Ovary (tissue), 3 donors: ENCODE measurements around the gene MRPL22.
"Not testable (repeated sequence)": the region's sequence is repeated elsewhere in the genome, so short reads cannot be mapped to it uniquely, and the experiment has no call there.

Experiments used
- POLR2A ChIP-seq: fragments of 450-650 bp; IDR thresholded peaks from one replicate; pipeline ENCODE4 v1.6.1; 2017; ENCODE audit warnings: antibody characterized with exemption, mild to moderate bottlenecking, moderate library complexity
- TF ChIP-seq, protein P1 (sequence below), 3 donors: fragments of 450-650 bp in 2 of 3; fragments of 200-600 bp in 1 of 3; IDR thresholded peaks; one replicate each; pipeline versions ENCODE4 v1.5.1 to v1.8.0; 2016 to 2022; ENCODE audit warnings: antibody characterized with exemption in 3 of 3, mild to moderate bottlenecking in 1 of 3
- donor health status: DM: no; HTN: no; CAD: no.

GRCh38 chr5:155002722-155003121 lies 61.8 kb downstream of the MRPL22 start:
- TF ChIP-seq, protein P1, sequence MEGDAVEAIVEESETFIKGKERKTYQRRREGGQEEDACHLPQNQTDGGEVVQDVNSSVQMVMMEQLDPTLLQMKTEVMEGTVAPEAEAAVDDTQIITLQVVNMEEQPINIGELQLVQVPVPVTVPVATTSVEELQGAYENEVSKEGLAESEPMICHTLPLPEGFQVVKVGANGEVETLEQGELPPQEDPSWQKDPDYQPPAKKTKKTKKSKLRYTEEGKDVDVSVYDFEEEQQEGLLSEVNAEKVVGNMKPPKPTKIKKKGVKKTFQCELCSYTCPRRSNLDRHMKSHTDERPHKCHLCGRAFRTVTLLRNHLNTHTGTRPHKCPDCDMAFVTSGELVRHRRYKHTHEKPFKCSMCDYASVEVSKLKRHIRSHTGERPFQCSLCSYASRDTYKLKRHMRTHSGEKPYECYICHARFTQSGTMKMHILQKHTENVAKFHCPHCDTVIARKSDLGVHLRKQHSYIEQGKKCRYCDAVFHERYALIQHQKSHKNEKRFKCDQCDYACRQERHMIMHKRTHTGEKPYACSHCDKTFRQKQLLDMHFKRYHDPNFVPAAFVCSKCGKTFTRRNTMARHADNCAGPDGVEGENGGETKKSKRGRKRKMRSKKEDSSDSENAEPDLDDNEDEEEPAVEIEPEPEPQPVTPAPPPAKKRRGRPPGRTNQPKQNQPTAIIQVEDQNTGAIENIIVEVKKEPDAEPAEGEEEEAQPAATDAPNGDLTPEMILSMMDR (IDR thresholded peaks at IDR 0.05) = not testable (repeated sequence)
- not testable (repeated sequence) for TF ChIP-seq POLR2A
